GM18519 (cell line): ENCODE measurements around the gene STK36.
"Not testable (repeated sequence)": the region's sequence is repeated elsewhere in the genome, so short reads cannot be mapped to it uniquely, and the experiment has no call there.

Source experiments
- ATAC-seq: cut with Tn5 transposase; IDR thresholded peaks from one replicate; pipeline ENCODE4 v1.9.1; 2021; ENCODE audit warnings: mild to moderate bottlenecking, moderate library complexity; ENCODE audit not compliant: unreplicated experiment, low FRiP score

Gene STK36

DNA sequence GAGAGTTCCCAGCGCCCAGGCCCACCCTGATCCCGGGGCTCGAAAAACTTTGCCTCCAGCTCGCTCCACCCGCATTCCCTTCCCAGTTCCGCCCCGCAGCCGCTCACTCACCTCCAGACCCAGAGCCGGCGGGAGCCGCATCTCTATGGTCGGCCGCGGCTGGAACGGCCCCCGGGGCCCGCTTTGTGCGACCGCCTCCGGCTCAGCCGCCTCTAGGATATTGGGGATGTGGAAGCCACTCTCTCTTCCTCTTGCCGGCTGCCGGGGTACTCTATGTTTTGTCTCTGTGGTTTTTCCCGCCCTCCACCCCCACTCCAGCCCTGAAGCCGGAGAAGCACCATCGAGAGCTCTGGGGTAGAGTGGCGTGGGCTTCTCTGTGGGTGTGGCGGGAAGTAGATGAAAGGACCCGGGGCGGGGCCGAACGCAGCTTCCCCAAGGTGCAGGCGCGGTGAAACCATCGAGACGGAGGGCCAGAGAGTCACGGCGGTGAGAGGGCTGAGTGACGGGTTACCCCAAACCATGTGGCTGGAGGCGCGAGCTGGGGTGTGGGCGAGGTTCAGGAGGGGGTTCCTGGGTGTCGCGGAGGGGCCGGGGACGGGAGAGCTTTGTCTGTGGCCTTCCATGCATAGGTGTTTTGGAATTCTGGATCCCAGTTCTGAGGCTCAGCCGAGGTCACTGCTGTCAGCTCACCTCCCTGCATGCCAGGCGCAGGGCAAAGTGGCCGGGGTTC lies 12.5 kb upstream of the STK36 start, which contains the start of the genes BCS1L and ZNF142:
Gene BCS1L (plus strand): TSS at position 426 of the 730 bp plus-strand sequence. CDS start 1,305 bp downstream, outside the sequence.
Gene ZNF142 (minus strand): TSS at position 366 of the 730 bp plus-strand sequence. CDS start 3,194 bp downstream, outside the sequence.
- peak; percentile 56 for ATAC-seq

DNA sequence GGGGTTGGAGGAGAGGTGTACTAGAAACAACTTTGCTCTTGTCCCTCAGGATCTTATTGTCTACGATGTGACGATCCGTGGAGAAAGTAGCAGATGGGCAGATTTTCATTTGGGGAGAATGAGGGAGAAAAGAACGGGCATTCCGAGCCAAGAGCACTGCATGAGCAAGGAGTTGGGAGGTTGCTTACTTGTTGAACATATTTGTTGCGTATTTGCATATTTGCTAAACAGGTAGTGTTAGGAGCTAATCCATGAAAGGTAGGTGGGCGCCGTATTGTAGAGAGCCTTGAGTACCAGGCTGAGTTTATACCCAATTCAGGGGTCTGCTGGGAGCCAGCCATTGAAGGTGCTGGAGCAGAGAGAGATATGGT lies 11.9 kb upstream of the STK36 start:
- ATAC-seq, result no peak

DNA sequence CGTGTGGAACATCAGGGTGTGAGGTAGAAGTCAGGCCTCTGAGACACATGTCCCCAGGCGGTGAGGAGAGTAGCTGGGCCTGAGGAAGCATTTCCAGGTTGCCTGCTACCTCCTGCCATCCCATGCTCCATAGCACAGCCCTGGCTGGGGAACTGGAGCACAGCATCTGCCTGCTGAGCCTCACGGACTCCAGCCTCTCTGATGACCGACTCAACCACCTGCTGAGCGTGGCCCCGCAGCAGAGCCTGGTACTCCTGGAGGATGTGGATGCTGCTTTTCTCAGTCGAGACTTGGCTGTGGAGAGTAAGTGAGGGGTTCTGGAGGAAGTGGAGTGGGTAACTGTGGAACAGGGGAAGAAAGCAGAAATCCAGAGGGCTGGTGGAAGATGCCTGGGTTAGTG lies 9.5 kb upstream of the STK36 start:
- ATAC-seq, result no peak

DNA sequence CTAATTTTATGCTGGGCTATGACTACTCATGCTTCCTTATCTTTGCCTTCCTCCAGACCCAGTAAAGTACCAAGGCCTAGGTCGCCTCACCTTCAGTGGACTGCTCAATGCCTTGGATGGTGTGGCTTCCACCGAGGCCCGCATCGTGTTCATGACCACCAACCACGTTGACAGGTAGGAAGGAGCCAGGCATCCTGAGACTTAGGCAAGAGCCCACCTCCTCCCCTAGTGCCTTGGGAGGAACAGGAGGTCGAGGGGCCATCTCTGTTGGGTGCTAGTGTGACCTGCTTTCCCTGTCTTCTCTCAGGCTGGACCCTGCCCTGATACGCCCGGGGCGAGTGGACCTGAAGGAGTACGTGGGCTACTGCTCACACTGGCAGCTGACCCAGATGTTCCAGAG lies 9.1 kb upstream of the STK36 start:
- no peak for ATAC-seq

DNA sequence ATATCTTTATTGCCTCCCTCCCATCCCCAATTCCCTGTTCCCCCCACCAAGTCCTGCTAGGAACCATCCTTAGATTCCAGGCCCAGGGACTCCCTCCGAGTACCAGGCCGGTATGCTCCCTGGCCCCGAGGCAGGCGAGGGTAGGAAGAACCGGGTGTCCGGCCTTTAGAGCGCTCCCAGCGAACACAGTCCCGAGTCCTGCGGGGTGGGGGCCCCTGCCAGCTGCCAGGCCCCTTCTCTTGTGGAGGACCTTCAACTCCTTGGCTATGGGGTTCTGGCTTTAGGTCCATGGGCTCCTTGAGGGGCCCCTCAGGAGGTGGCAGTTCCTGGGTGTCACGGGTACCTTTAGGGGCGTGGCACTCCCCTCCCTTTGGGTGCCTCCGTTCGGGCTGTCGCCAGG lies 8.0 kb upstream of the STK36 start:
- ATAC-seq, result no peak

DNA sequence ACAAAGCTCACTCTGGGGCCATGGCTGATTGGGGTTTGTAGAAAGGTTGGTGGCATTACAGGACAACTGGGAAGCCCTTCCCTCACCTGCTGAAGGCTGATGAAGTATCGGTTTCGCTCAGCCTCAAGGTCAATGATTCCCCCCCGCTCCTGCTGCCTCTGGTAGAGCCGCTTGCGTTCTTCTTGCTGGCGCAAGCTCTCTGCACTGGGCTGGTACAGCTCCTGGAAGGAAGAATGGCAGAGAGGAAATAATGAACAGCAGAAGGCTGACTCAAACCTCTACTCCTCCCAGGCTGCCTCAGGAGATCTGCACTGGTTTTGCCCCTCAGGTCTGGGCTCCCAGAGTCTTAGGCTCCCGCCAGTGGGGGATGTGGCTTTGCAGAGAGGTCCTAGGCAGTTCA lies 7.2 kb upstream of the STK36 start:
- ATAC-seq, result no peak

DNA sequence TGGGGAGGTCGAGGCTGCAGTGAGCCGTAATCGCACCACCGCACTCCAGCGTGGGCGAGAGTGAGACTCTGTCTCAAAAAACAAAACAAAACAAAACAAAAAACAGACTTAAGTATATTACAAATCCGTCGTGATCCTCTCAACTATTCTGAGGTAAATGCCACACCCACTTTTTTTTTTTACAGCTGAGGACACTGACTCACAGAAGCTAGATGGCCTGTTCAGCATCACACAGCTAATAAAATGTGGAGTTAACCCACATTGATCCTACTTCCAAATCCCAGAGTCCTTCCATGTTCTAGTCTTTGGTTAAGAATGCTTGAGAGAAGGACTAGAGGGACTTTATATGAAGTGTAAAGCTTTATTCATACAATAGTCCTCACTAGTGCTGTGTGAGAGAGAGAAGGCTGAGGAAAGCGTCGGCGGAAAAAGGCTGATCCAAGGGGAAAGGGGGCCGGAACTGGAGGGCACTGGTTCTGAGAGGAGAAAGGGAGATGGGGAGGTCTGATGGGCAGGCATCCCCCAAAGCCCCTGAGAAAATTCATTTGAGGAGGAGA lies 711 bp upstream of the STK36 start:
- no peak for ATAC-seq

DNA sequence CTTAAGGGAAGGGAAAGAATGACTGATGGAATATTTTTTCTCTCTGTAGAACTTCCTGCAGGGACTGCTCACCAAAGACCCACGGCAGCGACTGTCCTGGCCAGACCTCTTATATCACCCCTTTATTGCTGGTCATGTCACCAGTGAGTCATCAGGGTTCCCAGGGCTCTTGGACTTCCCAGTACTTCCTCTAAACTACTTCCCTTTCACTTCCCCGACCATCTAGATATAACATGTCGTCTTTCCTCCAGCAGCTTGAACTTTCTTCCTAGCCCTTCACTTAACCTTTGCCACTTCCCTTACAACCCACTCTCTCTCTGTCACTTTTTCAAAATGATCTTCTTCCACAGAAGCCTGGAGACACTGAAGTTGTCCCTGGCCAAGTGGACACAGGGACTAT lies 7.2 kb downstream of the STK36 start:
- ATAC-seq, result no peak

DNA sequence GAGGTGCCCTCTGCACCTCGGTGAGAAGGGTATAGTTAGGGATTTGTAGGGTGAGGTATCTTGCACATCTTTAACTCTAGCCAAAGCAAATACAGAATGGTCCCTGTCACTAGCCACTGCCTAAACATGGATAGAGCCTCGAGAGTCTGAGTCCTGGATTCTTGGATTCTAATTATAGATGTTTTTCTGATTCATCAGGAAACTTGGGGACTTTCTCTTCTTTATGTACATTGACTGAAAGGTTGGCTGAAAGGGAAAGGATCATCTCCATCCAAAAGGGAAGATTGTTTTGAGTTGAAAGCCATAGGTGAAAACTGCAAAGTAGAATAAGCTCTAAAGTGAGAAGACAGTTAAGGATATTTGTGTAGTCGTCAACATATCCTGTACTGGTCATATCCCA lies 8.2 kb downstream of the STK36 start:
- ATAC-seq, result no peak

DNA sequence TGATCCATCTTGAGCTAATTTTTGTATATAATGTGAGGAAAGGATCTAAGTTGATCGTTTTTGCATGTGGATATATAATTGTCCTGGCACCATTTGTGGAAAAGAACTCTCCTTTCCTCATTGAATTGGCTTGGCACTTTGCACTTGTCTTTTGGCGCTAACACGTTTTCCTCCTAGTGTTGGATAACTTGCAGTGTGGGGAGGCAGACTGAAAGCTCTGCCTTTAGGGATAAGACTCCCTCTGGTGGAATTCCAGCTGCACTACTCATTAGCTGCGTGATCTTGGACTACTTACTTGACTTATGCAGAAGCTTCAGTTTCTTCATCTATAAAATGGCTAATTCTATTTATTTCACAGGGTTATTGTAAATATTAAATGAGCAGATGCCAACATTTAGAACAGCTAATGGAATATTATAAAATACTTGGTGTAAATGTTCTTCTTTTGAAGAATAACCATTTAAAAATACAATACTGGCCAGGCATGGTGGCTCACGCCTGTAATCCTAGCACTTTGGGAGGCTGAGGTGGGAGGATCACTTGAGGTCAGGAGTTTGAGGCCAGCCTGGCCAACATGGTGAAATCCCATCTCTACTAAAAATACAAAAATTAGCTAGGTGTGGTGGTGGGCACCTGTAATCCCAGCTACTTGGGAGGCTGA lies 15.6 kb downstream of the STK36 start:
- not testable (repeated sequence) for ATAC-seq

DNA sequence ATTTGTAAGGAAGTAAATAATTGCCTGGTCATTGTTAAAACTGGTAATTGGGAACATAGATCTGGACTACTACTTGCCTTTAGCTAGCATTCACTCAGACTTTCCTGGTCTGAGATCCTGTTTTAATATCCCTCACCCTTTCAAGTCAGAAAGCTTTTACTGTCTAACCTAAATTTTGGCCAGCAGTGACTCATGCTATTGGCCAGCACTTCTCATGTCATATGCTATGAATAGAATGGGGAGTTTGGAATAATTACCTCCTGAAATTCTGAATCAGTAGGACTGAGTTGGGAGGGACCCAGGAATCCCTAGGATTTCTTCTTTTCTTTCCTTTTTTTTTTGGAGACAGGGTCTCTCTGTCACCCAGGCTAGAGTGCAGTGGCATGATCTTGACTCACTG lies 19.3 kb downstream of the STK36 start:
- no peak for ATAC-seq

DNA sequence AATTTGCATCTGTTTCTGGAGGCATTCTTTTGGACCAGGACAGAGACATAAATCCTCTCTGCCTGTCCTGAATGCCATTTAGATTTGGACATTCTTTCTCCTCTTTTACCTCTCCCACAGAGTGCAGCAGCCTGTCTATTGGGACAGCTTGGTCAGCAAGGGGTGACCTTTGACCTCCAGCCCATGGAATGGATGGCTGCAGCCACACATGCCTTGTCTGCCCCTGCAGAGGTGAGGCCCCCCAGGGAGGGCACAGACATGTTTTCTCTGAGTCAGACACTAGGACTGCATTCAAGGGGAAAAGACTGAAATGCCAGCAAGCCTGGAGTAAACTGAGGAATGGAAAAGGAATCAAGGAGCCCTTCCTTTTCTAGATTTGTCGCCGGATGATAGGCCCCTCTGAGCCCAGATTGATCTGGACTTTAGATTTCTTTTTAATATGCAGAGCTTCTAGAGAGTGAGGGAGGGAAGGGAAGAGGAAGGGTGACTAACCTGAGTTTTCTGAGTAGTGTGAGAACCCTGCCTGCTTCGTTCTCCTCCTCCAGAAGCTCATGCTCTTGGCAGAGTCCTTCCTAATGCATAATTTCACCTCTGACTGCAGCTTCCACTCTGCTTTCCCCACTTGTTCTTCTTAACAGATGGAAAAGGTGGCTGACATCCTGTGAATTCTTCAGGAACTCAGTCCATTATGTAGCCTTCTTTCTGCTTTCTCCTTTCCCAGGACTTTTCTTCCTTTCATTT lies 22.7 kb downstream of the STK36 start:
- no peak for ATAC-seq

DNA sequence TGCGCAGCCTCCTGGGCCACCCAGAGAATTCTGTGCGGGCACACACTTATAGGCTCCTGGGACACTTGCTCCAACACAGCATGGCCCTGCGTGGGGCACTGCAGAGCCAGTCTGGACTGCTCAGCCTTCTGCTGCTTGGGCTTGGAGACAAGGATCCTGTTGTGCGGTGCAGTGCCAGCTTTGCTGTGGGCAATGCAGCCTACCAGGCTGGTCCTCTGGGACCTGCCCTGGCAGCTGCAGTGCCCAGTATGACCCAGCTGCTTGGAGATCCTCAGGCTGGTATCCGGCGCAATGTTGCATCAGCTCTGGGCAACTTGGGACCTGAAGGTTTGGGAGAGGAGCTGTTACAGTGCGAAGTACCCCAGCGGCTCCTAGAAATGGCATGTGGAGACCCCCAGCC lies 27.0 kb downstream of the STK36 start:
- no peak for ATAC-seq

DNA sequence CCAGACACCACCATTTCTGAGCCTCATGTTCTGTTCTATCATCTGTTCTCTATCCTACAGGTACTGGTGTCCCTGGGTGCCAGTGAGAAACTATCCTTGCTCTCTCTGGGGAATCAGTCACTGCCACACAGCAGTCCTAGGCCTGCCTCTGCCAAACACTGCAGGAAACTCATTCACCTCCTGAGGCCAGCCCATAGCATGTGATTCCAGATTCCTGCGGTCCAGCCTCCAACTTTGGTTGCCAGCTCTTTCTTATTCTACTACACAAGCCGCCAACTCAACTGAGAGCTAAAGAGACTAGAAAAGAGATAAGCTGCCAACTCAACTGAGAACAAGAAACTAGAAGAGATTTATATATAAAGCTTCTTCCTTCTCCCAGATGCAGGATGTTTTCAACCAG lies 29.9 kb downstream of the STK36 start:
- no peak for ATAC-seq

DNA sequence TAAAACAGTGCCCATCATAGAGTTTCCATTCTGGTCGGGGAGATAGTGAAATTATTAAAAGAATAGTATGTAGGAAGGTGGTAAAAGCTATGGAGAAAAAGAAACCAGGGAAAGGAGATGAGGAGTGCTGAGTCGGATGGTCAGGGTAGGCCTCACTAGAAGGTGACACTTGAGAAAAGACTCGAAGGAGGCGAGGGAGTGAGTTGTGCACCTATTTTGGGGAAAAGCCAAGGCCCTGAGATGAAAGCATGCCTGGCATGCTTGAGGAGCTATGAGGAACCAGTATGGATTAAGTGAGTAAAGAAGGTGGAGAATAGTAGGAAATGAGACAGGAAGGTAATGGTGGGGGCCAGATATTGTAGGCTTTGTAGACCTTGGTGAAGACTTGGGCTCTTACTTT lies 31.5 kb downstream of the STK36 start:
- ATAC-seq, result no peak

DNA sequence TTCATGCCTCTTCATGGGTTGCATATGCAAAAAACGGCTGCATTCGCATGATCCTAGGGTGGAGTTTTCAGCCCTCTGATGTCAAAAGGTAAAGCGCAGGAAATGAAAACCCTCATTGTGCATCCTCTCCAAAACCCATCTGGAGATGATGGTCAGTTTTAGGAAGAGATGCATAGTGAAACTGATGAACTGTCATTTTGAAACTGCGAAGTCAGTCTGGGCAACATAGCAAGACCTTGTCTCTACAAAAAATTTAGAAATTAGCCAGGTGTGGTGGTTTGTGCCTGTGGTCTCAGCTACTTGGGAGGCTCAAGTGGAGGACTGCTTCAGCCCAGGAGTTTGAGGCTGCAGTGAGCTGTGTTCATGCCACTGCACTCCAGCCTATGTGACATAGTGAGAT lies 36.2 kb downstream of the STK36 start:
- ATAC-seq, result no peak

DNA sequence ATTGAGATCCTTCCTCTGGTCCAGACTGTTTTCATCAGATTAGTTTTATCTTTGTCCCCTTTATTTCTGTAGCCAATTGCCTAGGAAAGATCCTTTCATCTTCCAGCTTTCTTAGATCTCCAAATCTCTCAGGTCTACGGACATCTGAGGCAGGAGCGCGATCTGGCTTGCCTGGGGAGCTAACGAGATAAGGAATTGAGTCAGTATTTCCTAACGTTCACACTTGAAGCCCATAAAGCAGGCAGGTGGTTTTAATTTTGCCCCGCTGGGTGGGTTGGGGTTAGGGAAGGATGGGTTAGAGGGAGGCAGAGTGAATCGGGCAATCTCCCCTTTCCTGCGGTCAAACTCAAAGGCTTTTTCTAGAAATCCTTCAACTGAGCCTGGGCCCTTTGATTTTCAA lies 38.0 kb downstream of the STK36 start:
- no peak for ATAC-seq

DNA sequence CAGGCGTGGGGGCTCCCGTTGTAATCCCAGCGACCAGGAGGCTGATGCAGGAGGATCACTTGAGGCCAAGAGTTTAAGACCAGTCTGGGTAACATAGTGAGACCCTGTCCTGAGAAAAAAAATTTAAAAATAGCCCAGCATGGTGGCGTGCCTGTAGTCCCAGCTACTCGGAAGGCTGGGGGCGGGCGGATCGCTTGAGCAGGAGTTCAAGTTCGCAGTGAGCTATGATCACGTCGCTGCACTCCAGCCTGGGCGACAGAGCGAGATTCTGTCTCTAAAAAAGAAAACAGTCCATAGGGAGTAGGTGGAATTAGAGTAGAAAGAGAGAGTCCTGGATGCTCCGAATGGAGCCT lies 38.4 kb downstream of the STK36 start:
- ATAC-seq, result no peak

DNA sequence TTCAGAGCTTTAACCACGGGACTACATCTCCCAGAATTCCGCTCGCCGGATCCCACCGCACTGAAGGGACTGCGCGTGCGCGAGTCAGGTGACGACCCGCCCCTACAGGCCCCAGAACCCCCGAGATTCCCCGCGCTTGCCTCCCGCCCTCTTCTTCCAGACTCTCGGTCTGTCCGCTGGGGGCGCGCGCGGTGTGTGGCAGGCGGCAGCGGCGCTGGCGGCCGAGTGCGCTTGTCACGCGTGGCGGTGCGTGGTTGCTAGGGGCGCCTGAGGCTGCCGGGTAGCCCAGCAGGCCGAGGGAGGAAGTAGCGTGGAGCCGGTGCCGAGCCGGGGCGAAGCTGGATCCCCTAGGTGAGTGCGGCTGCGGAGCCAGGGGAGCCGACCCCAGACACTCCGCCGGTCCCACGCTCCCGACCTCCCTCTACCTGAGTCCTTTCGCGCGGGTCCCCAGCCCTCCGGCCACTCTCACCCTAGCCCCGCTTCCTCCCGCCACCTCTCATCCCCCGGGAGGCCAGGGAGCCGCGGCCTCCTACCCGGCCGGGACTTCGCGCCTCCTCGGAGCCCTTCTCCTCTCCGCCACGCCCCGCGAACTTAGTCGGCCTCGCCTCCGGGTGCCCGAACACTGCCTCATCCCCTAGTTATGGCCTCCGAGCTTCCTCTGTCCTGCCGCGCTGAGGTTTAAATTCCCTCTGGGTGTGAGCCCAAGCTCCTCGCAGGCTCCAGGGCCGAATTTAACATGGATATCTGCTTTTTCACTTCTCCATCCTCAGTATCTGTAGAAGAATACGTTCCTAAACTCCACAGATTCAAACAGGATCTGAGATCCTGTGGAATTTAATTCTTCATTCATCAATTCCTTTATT lies 39.0 kb downstream of the STK36 start, which contains the start of gene TTLL4:
Gene TTLL4 (plus strand): TSS at position 149 of the 863 bp plus-strand sequence. CDS start 26,842 bp downstream, outside the sequence.
- peak; percentile 79 for ATAC-seq

DNA sequence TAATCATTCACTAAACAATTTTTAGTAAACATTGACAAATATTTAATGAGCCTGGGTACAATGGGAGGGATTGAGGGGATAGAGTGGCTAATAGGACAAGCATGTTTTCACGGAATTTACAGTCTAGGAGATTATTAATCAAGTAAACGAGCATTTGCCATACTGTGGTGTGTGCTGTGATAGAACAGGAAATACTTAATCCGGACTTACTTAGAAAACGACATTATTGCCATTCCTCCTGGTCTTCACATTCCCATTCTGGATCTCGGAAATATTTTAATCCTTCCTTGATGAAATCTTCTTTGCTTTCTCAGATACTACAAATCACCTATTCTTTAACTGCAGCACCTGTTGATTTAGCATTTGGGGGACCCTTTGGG lies 39.7 kb downstream of the STK36 start:
- no peak for ATAC-seq
